NOMO-1 treated with dmso at 0.1 percent for 144 hours (cell line): ENCODE measurements around the gene LIPI.
"Not testable (repeated sequence)": the region's sequence is repeated elsewhere in the genome, so short reads cannot be mapped to it uniquely, and the experiment has no call there.

Experiments used
- DNase-seq: peaks from one replicate; lab custom pipeline; 2025; ENCODE audit not compliant: unreplicated experiment; lab: John Stamatoyannopoulos, UW

The LIPI gene

DNA sequence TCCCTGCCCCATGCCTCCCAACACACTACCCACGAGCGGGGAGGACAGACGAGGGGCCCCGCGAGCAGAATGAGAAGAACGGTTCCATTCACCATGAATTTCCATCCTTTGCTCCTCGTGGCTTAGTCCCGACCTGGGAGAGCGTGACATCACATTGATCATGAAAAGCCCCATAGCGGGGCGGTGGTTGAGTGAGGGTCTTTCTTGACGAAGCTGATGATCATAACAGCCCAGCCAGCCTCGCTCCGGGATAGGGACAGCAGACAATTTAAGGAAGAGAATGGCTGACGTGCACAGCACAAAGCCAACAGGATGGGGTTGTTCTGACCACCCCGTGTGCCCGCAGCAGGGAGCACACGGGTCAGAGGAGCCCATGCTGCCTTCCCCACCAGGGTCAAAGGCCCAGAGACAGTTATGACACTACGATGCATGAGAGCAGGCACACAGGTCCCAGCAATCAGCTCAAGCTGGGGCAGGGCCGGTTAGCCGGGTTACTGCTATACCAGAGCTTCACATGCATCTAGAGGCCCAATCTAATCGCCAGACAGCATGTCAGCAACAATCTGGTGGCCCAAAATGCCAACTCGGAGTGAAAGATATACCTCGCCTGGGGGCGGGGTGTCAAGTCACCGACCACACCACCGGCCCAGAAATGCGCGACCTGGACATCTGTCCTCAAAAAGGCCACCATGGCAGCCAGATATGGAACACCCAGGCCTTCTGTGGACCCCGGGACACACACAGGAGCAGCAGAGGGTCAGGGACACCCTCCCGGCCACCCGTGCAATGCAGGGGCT, 135.2 kb downstream of the LIPI start:
- DNase-seq, result no peak

DNA sequence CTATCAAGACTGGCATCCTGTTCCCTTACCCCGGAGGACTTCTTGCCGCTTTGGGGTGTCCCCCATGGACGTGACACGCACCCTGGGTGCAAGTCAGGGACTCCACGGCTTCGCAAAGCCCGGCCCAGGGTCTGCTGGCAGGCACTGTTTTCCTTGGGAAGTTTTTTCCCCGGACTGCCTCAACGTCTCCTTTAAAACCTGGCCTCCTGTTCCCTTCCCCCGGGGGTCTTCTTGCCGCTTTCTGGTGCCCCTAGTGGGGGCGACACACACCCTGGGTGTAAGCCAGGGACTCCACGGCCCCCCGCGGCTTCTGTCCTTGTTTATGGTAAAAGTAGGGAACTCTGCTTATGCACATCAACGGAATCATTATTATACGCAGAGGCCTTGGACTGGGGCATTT, 136.6 kb downstream of the LIPI start:
- DNase-seq, result no peak

DNA sequence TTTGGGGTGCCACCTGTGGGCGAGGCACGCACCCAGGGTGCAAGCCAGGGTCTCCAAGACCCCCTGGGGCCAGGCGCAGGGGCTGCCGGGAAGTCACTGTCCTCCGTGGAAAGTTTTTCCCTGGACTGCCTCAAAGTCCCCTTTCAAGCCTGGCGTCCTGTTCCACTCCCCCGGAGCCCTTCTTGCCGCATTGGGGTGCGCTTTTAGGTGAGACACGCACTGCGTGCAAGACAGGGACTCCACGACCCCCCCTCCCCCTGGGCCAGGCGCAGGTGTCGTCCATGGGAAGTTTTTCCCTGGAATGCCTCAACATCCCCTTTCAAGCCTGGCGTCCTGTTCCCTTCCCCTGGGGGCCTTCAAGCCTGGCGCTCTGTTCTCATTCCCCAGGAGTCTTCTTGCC, 137.1 kb downstream of the LIPI start:
- DNase-seq, result no peak

DNA sequence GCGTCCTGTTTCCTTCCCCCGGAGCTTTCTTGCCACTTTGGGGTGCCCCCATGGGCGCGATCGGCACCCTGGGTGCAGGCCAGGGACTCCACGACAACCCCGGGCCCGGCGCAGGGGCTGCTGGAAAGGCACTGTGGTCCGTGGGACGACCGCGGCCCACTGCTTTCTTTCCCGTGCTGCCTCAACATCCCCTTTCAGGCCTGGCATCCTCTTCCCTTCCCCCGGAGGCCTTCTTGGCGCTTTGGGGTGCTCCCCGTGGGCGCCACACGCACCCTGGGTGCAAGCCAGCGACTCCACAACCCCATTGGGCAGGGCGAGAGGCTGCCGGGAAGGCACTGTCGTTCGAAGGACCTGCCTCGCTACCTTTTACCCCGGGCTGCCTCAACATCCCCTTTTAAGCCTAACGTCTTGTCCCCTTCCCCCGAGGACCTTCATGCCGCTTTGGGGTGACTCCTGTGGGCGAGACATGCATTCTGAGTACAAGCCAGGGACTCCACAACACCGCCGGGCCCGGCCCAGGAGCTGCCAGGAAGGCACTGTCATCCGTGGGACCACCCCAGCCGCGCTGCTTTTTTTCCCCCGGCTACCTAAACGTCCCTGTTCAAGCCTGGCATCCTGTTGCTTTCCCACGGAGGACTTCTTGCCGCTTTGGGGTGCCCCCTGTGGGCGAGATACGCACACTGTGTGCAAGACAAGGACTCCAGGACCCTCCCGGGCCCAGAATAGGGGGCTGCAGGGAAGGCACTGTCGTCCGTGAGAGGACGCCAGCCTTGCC, 137.8 kb downstream of the LIPI start:
- DNase-seq, result no peak

DNA sequence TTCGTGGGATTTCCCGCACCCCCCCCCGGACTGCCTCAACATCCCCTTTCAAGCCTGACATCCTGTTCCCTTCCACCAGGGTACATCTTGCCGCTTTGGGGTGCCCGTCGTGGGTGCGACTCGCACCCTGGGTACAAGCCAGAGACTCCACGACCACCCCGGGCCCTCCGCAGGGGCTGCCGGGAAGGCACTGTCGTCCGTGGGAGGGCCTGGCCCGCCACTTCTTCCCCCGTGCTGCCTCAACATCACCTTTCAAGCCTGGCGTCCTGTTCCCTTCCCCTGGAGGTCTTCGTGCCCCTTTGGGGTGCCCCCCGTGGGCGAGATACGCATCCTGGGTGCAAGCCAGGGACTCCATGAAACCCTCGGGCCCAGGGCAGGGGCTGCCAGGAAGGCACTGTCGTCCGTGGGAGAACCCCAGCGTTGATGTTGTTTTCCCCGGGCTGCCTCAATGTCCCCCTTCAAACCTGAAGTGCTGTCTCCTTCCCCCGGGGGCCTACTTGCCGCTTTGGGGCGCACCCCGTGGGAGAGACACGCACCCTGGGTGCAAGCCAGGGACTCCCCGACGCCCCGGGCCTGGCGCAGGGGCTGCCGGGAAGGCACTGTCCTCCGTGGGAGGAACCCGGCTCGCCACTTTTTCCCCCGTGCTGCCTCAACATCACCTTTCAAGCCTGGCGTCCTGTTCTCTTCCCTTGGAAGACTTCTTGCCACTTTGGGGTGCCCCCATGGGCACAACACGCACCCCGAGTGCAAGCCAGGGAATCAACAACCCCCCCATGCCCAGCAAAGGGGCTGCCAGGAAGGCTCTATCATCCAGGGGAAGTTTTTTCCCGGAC, 138.6 kb downstream of the LIPI start:
- no peak for DNase-seq

DNA sequence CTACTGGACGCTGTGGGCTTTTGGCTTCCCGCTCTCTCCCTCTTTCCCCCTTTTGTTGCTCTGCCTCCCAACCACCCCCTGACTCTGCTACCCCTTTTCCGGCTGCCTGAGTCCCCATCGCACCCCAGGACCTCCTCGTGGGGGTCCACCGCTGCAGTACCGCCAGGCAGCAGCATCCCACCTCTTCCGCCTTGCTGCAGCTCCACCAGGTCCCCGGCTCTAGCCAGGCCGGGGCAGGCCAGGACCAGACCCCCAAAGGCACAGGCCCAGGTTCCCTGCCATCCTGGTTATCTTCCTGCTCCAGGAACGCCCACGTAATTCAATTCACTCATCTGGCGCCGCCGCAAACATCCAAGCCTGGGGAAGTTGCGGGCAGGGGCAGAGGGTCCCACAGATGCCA, 139.8 kb downstream of the LIPI start:
- DNase-seq, result no peak

DNA sequence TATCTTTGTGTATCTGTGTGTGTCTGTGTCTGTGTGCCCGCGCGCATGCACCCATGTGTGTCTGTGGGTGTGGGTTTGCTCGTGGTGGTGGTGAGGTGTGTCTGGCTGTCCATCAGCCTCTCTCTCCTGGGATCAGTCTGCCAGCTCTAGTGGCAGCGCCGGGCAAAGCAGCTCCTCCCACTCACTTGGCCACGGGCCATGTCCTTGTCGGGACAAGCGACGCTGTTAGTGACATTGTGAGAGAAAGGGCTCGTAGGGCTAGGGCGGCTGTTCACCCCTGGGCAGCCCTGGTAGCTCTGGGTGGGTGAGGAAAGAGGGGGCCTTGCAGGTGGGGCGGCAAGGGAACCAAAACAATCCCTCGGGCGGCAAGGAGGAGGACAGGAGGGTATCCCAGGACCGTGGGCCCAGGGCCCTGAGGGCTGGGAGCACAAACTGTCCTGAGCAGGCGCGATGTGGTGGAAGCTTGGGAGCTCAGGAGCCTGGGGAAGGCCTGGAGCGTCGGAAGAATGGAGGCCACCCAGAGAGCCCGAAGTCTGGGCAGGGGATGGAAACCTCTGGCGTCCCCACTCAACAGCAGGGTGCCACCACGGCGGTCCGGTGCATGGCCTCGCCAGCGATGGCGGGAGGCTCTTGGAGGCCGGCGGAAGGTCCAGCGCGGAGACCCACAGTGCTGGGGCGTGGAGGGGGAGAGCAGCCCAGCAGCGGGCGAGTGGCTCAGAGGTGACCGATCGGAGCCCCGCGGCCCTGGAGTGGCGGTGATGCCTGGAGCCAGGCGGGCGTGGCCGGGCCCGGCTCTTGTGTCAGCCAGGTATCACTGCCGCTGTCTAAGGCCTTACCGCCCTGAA, 140.5 kb downstream of the LIPI start:
- no peak for DNase-seq

DNA sequence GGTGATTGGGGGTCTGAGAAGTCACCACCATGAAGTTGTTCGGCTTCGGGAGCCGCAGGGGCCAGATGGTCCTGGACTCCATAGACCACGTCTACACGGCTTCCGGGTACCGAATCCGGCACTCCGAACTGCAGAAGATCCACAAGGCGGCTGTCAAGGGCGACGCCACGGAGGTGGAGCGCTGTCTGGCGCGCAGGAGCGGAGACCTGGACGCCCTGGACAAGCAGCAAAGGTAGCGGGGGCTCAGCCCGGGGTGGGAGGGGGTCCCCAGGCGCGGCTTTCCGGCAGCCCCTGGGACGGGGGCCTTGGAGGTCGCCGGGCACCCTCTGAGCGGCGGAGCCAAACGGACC, 146.5 kb downstream of the LIPI start:
- no peak for DNase-seq

DNA sequence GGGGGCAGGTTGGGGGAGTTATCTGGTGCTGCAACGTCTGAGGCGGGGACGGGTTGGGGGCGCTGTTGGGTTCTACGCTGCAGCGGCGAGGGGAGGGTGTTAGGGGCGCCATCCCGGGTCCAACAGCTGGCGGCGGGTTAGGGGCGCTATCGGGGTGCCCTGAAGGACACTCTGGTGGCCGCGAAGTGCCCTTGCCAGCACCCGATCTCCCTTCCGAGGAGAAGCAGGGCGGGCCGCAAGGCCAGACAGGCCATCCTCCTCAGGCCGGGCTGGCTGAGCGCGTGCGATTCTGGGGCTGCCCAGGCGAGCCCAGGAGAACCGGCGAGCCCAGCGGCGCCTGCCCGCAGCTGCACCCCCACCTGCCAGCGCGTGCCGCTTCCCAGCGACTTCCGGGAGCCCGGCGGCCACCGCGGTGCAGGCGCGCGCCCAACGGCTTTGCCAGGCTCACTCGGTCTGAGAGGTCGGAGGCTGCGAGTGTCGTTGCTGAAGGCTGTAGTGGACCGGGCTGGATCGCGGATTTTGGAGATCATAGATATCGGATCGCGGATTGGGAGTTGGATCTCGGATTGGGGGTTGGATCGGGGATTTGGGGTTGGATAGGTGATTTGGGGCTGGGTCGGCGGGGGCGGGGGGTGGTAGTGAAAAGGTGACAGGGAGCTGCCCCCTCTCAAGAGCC, 147.0 kb downstream of the LIPI start:
- not testable (repeated sequence) for DNase-seq

DNA sequence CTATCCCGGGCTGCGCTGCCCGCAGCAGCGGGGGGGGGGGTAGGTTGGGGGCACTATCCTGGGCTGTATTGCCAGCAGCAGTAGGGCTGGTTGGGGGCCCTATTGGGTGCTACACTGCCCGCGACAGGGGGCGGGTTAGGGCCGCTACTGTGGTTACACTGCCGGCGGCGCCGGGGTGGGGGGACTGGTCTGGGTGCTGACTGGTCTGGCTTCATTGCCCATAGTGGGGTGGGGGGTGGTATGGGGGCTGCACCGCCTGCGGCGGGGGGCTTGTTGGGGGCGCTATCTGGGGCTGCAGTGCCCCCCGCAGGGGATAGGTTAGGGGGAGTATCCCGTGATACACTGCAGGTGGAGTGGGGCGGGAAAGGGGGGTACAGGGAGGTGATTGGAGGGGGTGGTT, 148.1 kb downstream of the LIPI start:
- not testable (repeated sequence) for DNase-seq

DNA sequence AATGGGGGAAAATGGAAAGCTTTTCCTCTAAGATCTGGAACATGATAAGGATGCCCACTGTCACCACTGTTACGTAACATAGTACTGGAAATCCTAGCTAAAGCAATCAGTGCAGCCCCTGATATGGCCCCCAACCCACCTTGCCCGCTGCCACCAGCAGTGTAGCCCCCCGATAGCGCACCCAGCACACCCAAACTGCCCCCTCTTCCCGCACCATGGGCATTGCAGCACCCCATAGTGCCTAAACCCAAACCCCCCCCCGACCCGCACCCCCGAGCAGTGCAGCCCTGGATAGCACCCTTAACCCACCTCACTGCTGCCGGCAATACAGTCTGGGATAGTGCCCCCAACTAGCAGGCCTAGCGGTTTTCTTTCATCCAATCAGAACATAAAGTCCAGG, 148.9 kb downstream of the LIPI start:
- not testable (repeated sequence) for DNase-seq

DNA sequence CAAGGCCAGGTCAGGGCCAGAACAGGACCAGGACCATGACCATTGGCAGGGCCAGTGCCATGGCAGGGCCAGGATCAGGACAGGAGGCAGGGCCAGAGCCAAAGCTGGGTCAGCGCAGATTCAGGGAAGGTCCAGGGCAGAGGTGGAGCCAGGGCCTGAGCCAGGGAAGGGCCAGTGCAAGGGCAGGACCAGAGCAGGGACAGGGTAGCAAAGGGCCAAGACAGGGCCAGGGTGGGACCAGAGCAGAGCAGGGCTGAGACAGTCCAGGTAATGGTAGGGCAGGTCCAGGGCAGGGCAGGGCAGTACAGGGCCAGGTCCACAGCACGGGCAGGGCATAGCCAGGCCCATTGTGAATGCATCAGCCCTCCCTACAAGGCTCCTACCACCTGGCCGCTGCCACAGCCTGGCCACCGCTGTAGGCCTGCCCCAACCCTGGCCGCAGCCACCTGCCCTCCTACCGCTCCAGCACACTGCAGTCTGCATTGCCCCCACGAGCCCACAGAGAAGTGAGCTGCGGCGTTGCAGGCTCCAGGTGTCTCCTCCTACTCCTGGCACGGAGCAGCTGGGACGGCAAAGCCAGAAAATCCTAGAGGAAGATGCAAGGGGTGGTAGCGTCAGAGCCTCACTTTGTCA, 151.6 kb downstream of the LIPI start:
- DNase-seq, result not testable (repeated sequence)
